ENCODE results near the gene SARDH.

GRCh38 chr9:133783331-133783731 lies 45.2 kb upstream of the SARDH start:
- TF ChIP-seq POLR2A (IDR thresholded peaks at IDR 0.05) (no peak), CTCF (IDR thresholded peaks at IDR 0.05) (no peak)

Measured in tibial nerve (tissue), 3 donors.